Measurements from ENCODE around the gene DAG1.

GRCh38 chr3:49506906-49507305 is 36.8 kb downstream of the DAG1 start:
- no peak for TF ChIP-seq POLR2A (IDR thresholded peaks at IDR 0.05)
- no peak for TF ChIP-seq CTCF (IDR thresholded peaks at IDR 0.05)
